Raji (cell line): Measurements from ENCODE around the gene TEX53.

Experiments used
- POLR2A ChIP-seq: IDR thresholded peaks from 2 replicates; pipeline ENCODE4 v1.6.1; 2011; ENCODE audit warnings: low read depth, low read length, control low read depth; ENCODE audit not compliant: insufficient read depth

Gene TEX53

GRCh38 chr9:114666851-114667250 is 9.2 kb upstream of the TEX53 start:
- no peak for TF ChIP-seq POLR2A

GRCh38 chr9:114666401-114666800 is 8.8 kb upstream of the TEX53 start:
- TF ChIP-seq POLR2A = no peak

GRCh38 chr9:114664181-114664580 is 6.6 kb upstream of the TEX53 start:
- no peak for TF ChIP-seq POLR2A

- TF ChIP-seq POLR2A = no peak
These were observed 4.7 kb upstream of the TEX53 start for GRCh38 chr9:114662081-114662989.

GRCh38 chr9:114656301-114656700 is 1.3 kb downstream of the TEX53 start:
- no peak for TF ChIP-seq POLR2A

- TF ChIP-seq POLR2A = no peak
These were observed 1.9 kb downstream of the TEX53 start for GRCh38 chr9:114655689-114656088.

- TF ChIP-seq POLR2A = no peak
These were observed 3.9 kb downstream of the TEX53 start for GRCh38 chr9:114653556-114654159.

- no peak for TF ChIP-seq POLR2A
These were observed 4.6 kb downstream of the TEX53 start for GRCh38 chr9:114652776-114653555.

GRCh38 chr9:114643896-114644295 is 13.7 kb downstream of the TEX53 start:
- no peak for TF ChIP-seq POLR2A

- TF ChIP-seq POLR2A = no peak
These were observed 14.6 kb downstream of the TEX53 start for GRCh38 chr9:114643001-114643400.

GRCh38 chr9:114641967-114642366 is 15.6 kb downstream of the TEX53 start:
- no peak for TF ChIP-seq POLR2A

GRCh38 chr9:114638404-114638803 is 19.2 kb downstream of the TEX53 start:
- TF ChIP-seq POLR2A = no peak

- TF ChIP-seq POLR2A = no peak
These were observed 23.2 kb downstream of the TEX53 start for GRCh38 chr9:114634387-114634786.

GRCh38 chr9:114633438-114634089 is 24.0 kb downstream of the TEX53 start:
- TF ChIP-seq POLR2A = no peak

GRCh38 chr9:114631166-114631565 is 26.4 kb downstream of the TEX53 start:
- no peak for TF ChIP-seq POLR2A
